Measurements from ENCODE around the gene SMG5.

The SMG5 gene

DNA sequence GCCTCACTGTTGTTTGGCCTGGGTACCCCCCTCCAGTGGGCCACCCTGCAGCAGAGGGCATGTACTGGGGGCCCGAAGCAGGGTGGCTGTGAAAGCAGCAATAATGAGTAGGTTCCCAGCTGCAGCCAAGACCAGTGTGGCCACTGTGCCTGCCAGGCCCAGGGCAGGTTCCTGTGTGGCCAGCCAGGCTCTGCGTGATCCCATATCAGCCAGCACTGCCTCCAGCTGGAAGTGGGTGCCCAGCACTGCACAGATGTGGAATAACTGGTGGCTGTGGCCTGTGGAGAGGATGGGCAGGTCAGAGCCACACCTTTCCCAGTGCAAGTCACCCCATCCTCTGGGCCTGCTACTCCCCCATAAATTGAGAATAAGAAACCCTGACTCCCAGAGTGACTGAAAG is 38.5 kb downstream of the SMG5 start:
- TF ChIP-seq EGR1 (IDR thresholded peaks at IDR 0.05): no peak
- no peak for TF ChIP-seq TAF1 (IDR thresholded peaks at IDR 0.05; ENCODE audit: low read depth)
- no peak for TF ChIP-seq ZBTB7A (IDR thresholded peaks at IDR 0.05; ENCODE audit: low read depth)
- TF ChIP-seq, protein P1, sequence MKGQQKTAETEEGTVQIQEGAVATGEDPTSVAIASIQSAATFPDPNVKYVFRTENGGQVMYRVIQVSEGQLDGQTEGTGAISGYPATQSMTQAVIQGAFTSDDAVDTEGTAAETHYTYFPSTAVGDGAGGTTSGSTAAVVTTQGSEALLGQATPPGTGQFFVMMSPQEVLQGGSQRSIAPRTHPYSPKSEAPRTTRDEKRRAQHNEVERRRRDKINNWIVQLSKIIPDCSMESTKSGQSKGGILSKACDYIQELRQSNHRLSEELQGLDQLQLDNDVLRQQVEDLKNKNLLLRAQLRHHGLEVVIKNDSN (IDR thresholded peaks at IDR 0.05): no peak
- TF ChIP-seq NFIC (IDR thresholded peaks at IDR 0.05): no peak
- TF ChIP-seq CREB1 (IDR thresholded peaks at IDR 0.05; ENCODE audit: low read depth): no peak
- TF ChIP-seq, protein P2, sequence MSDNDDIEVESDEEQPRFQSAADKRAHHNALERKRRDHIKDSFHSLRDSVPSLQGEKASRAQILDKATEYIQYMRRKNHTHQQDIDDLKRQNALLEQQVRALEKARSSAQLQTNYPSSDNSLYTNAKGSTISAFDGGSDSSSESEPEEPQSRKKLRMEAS (IDR thresholded peaks at IDR 0.05): no peak
- no peak for TF ChIP-seq YY1 (IDR thresholded peaks at IDR 0.05; ENCODE audit: low read depth)
- TF ChIP-seq TCF12 (IDR thresholded peaks at IDR 0.05; ENCODE audit: low read depth): no peak

DNA sequence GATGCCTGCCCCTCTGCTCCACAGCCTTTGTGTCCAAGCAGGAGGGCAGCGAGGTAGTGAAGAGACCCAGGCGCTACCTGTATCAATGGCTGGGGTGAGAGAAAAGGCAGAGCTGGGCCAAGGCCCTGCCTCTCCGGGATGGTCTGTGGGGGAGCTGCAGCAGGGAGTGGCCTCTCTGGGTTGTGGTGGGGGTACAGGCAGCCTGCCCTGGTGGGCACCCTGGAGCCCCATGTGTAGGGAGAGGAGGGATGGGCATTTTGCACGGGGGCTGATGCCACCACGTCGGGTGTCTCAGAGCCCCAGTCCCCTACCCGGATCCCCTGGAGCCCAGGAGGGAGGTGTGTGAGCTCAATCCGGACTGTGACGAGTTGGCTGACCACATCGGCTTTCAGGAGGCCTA is 39.9 kb downstream of the SMG5 start:
- TF ChIP-seq, protein P1 (IDR thresholded peaks at IDR 0.05): no peak
- TF ChIP-seq, protein P2 (IDR thresholded peaks at IDR 0.05): no peak
- no peak for TF ChIP-seq TEAD4 (IDR thresholded peaks at IDR 0.05)
- no peak for TF ChIP-seq TCF12 (IDR thresholded peaks at IDR 0.05; ENCODE audit: low read depth)
- no peak for TF ChIP-seq RAD21 (IDR thresholded peaks at IDR 0.05; ENCODE audit: low read depth)
- TF ChIP-seq EGR1 (IDR thresholded peaks at IDR 0.05): no peak
- TF ChIP-seq, protein P3, sequence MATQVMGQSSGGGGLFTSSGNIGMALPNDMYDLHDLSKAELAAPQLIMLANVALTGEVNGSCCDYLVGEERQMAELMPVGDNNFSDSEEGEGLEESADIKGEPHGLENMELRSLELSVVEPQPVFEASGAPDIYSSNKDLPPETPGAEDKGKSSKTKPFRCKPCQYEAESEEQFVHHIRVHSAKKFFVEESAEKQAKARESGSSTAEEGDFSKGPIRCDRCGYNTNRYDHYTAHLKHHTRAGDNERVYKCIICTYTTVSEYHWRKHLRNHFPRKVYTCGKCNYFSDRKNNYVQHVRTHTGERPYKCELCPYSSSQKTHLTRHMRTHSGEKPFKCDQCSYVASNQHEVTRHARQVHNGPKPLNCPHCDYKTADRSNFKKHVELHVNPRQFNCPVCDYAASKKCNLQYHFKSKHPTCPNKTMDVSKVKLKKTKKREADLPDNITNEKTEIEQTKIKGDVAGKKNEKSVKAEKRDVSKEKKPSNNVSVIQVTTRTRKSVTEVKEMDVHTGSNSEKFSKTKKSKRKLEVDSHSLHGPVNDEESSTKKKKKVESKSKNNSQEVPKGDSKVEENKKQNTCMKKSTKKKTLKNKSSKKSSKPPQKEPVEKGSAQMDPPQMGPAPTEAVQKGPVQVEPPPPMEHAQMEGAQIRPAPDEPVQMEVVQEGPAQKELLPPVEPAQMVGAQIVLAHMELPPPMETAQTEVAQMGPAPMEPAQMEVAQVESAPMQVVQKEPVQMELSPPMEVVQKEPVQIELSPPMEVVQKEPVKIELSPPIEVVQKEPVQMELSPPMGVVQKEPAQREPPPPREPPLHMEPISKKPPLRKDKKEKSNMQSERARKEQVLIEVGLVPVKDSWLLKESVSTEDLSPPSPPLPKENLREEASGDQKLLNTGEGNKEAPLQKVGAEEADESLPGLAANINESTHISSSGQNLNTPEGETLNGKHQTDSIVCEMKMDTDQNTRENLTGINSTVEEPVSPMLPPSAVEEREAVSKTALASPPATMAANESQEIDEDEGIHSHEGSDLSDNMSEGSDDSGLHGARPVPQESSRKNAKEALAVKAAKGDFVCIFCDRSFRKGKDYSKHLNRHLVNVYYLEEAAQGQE (IDR thresholded peaks at IDR 0.05; ENCODE audit: low read depth): no peak
- TF ChIP-seq NFIC (IDR thresholded peaks at IDR 0.05): no peak
- TF ChIP-seq FOXM1 (IDR thresholded peaks at IDR 0.05; ENCODE audit: borderline replicate concordance, low read depth): no peak
- no peak for TF ChIP-seq ZBTB7A (IDR thresholded peaks at IDR 0.05; ENCODE audit: low read depth)
- TF ChIP-seq CREB1 (IDR thresholded peaks at IDR 0.05; ENCODE audit: low read depth): no peak

DNA sequence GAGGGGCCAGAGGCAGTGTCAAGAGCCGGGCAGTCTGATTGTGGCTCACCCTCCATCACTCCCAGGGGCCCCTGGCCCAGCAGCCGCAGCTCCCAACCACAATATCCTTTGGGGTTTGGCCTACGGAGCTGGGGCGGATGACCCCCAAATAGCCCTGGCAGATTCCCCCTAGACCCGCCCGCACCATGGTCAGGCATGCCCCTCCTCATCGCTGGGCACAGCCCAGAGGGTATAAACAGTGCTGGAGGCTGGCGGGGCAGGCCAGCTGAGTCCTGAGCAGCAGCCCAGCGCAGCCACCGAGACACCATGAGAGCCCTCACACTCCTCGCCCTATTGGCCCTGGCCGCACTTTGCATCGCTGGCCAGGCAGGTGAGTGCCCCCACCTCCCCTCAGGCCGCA is 40.7 kb downstream of the SMG5 start, which contains the start of gene BGLAP:
TSS of gene BGLAP (plus strand) at position 259 of the 400 bp plus-strand sequence. CDS start at position 307, 48 bp downstream.
- TF ChIP-seq TEAD4 (IDR thresholded peaks at IDR 0.05) (no peak), NFIC (IDR thresholded peaks at IDR 0.05) (no peak), FOXM1 (IDR thresholded peaks at IDR 0.05; ENCODE audit: borderline replicate concordance, low read depth) (no peak), CEBPB (IDR thresholded peaks at IDR 0.05) (no peak), EP300 (IDR thresholded peaks at IDR 0.05; ENCODE audit: borderline replicate concordance) (no peak), YY1 (IDR thresholded peaks at IDR 0.05; ENCODE audit: low read depth) (no peak), TCF12 (IDR thresholded peaks at IDR 0.05; ENCODE audit: low read depth) (no peak), RAD21 (IDR thresholded peaks at IDR 0.05; ENCODE audit: low read depth) (no peak), CREB1 (IDR thresholded peaks at IDR 0.05; ENCODE audit: low read depth) (no peak)

DNA sequence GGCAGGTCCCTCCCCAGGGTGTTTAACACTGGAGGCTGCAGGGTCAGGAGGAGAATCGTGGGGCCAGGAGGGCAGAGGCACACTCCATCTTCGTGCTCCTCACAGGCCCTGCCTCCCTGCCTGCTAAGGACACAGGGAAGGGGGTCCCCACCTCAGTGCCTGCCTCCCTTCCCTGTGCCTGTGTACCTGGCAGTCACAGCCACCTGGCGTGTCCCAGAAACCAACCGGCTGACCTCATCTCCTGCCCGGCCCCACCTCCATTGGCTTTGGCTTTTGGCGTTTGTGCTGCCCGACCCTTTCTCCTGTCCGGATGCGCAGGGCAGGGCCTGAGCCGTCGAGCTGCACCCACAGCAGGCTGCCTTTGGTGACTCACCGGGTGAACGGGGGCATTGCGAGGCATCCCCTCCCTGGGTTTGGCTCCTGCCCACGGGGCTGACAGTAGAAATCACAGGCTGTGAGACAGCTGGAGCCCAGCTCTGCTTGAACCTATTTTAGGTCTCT is 41.3 kb downstream of the SMG5 start:
- TF ChIP-seq RAD21 (IDR thresholded peaks at IDR 0.05; ENCODE audit: low read depth): no peak
- no peak for TF ChIP-seq EGR1 (IDR thresholded peaks at IDR 0.05)
- TF ChIP-seq, protein P2 (IDR thresholded peaks at IDR 0.05): no peak
- no peak for TF ChIP-seq TCF12 (IDR thresholded peaks at IDR 0.05; ENCODE audit: low read depth)
- TF ChIP-seq YY1 (IDR thresholded peaks at IDR 0.05; ENCODE audit: low read depth): no peak
- no peak for TF ChIP-seq ZBTB7A (IDR thresholded peaks at IDR 0.05; ENCODE audit: low read depth)
- TF ChIP-seq, protein P3 (IDR thresholded peaks at IDR 0.05; ENCODE audit: low read depth): no peak
- no peak for TF ChIP-seq TAF1 (IDR thresholded peaks at IDR 0.05; ENCODE audit: low read depth)
- TF ChIP-seq CEBPB (IDR thresholded peaks at IDR 0.05): no peak
- TF ChIP-seq CREB1 (IDR thresholded peaks at IDR 0.05; ENCODE audit: low read depth): no peak
- TF ChIP-seq NFIC (IDR thresholded peaks at IDR 0.05): no peak
- TF ChIP-seq, protein P1 (IDR thresholded peaks at IDR 0.05): no peak
- TF ChIP-seq FOXM1 (IDR thresholded peaks at IDR 0.05; ENCODE audit: borderline replicate concordance, low read depth): no peak

DNA sequence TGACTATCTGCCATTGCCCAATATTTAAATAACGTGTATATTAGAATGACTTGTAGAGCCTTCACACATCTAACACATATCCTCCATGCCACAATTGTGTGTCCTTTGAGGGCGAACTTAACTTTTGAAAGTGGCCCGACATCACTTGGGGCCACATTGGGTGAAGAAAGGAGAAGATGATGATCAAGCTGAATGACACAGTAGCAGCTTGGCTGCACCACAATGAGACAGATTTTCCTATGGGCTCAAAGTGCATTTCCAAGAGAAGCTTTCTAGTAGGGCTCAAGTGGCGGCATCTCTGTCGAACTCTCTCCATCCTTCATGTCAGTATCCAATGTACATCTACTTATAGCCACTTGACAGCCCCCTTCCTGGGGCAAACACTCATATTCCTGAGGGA is 44.4 kb downstream of the SMG5 start:
- no peak for TF ChIP-seq FOXM1 (IDR thresholded peaks at IDR 0.05; ENCODE audit: borderline replicate concordance, low read depth)
- TF ChIP-seq CEBPB (IDR thresholded peaks at IDR 0.05): no peak
- TF ChIP-seq ZBTB7A (IDR thresholded peaks at IDR 0.05; ENCODE audit: low read depth): no peak
- TF ChIP-seq, protein P2 (IDR thresholded peaks at IDR 0.05): no peak
- no peak for TF ChIP-seq NFIC (IDR thresholded peaks at IDR 0.05)
- TF ChIP-seq TAF1 (IDR thresholded peaks at IDR 0.05; ENCODE audit: low read depth): no peak
- TF ChIP-seq EP300 (IDR thresholded peaks at IDR 0.05; ENCODE audit: borderline replicate concordance): no peak
- no peak for TF ChIP-seq TEAD4 (IDR thresholded peaks at IDR 0.05)
- TF ChIP-seq, protein P1 (IDR thresholded peaks at IDR 0.05): no peak
- TF ChIP-seq CREB1 (IDR thresholded peaks at IDR 0.05; ENCODE audit: low read depth): no peak

Measured in Ishikawa (cell line).